KMS-11 (cell line): ENCODE data around the gene ELAVL1.

Source experiments
- H2AFZ ChIP-seq: fragments of 200-600 bp; sonication (generic); 2 replicates; pipeline ENCODE4 v1.6.1; 2016; ENCODE audit warnings: antibody characterized with exemption, mixed run types, low read depth
- H3K27ac ChIP-seq: fragments of 200-600 bp; sonication (generic); 2 replicates; pipeline ENCODE4 v1.6.1; 2016; ENCODE audit warnings: mild to moderate bottlenecking, mixed run types
- H3K27me3 ChIP-seq: fragments of 200-600 bp; sonication (generic); 2 replicates; pipeline ENCODE4 v1.6.1; 2017; ENCODE audit warnings: mild to moderate bottlenecking, low read depth, mixed run types, moderate library complexity; ENCODE audit not compliant: insufficient read depth
- H3K36me3 ChIP-seq: fragments of 200-600 bp; sonication (generic); 2 replicates; pipeline ENCODE4 v1.6.1; 2017; ENCODE audit warnings: mild to moderate bottlenecking, mixed run types; ENCODE audit not compliant: insufficient read depth
- H3K4me1 ChIP-seq: fragments of 200-600 bp; sonication (generic); 2 replicates; pipeline ENCODE4 v1.6.1; 2016; ENCODE audit warnings: mild to moderate bottlenecking, low read depth, mixed run types; ENCODE audit not compliant: poor library complexity, severe bottlenecking
- H3K4me2 ChIP-seq: fragments of 200-600 bp; sonication (generic); 2 replicates; pipeline ENCODE4 v1.7.0; 2016; ENCODE audit warnings: mild to moderate bottlenecking, mixed run types
- H3K4me3 ChIP-seq: fragments of 200-600 bp; sonication (generic); IDR thresholded peaks from 2 replicates; pipeline ENCODE4 v1.6.1; 2017; ENCODE audit warnings: low read depth, low read length, mixed read lengths; ENCODE audit not compliant: insufficient read depth
- H3K79me2 ChIP-seq: fragments of 200-600 bp; sonication (generic); 2 replicates; pipeline ENCODE4 v1.6.1; 2016; ENCODE audit warnings: low read depth, mixed run types; ENCODE audit not compliant: insufficient read depth
- H3K9ac ChIP-seq: fragments of 200-600 bp; sonication (generic); 2 replicates; pipeline ENCODE4 v1.6.1; 2016; ENCODE audit warnings: mild to moderate bottlenecking, mixed run types
- H4K20me1 ChIP-seq: fragments of 200-600 bp; sonication (generic); 2 replicates; pipeline ENCODE4 v1.6.1; 2016; ENCODE audit warnings: mild to moderate bottlenecking, mixed run types; ENCODE audit not compliant: insufficient read depth
- TF ChIP-seq, protein P1 (sequence below): fragments of 200-600 bp; sonication (generic); conservative IDR thresholded peaks from 2 replicates; pipeline ENCODE4 v1.6.1; 2017; ENCODE audit warnings: low read depth, mild to moderate bottlenecking, antibody characterized with exemption, low read length, moderate library complexity, mixed read lengths

Gene ELAVL1

DNA sequence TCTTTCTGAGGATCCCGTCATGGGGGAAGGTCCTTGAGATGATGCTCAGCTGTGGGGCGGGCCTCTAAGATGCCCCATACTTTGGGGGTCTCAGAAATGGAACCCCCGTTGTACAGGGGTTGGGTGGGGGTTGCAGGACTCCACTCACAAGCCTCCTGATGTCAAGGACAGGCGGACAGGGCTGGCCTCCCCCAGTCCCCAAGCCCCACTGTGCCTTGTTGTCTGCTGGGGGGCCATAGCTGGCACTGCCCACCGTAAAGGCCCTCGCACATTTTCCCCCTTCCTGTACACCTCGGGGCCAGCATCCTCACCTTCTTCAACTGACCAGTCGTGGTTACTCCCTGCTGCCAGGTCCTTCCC is 82.6 kb downstream of the ELAVL1 start:
- Histone ChIP-seq H3K9ac (no peak overlapping the region), H3K27me3 (peaks cover 8% of the 10 kb centered on the region; the same call in 1 of the 2 replicates), H4K20me1 (no peaks in the 10 kb centered on the region), H3K27ac (no peak overlapping the region), H3K36me3 (no peaks in the 10 kb centered on the region), H3K4me1 (peaks cover 14% of the 10 kb centered on the region), H3K79me2 (no peaks in the 10 kb centered on the region), H3K4me3 (no peak overlapping the region), H2AFZ (no peak overlapping the region), H3K4me2 (no peak overlapping the region)
- TF ChIP-seq, protein P1, sequence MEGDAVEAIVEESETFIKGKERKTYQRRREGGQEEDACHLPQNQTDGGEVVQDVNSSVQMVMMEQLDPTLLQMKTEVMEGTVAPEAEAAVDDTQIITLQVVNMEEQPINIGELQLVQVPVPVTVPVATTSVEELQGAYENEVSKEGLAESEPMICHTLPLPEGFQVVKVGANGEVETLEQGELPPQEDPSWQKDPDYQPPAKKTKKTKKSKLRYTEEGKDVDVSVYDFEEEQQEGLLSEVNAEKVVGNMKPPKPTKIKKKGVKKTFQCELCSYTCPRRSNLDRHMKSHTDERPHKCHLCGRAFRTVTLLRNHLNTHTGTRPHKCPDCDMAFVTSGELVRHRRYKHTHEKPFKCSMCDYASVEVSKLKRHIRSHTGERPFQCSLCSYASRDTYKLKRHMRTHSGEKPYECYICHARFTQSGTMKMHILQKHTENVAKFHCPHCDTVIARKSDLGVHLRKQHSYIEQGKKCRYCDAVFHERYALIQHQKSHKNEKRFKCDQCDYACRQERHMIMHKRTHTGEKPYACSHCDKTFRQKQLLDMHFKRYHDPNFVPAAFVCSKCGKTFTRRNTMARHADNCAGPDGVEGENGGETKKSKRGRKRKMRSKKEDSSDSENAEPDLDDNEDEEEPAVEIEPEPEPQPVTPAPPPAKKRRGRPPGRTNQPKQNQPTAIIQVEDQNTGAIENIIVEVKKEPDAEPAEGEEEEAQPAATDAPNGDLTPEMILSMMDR: no peak

DNA sequence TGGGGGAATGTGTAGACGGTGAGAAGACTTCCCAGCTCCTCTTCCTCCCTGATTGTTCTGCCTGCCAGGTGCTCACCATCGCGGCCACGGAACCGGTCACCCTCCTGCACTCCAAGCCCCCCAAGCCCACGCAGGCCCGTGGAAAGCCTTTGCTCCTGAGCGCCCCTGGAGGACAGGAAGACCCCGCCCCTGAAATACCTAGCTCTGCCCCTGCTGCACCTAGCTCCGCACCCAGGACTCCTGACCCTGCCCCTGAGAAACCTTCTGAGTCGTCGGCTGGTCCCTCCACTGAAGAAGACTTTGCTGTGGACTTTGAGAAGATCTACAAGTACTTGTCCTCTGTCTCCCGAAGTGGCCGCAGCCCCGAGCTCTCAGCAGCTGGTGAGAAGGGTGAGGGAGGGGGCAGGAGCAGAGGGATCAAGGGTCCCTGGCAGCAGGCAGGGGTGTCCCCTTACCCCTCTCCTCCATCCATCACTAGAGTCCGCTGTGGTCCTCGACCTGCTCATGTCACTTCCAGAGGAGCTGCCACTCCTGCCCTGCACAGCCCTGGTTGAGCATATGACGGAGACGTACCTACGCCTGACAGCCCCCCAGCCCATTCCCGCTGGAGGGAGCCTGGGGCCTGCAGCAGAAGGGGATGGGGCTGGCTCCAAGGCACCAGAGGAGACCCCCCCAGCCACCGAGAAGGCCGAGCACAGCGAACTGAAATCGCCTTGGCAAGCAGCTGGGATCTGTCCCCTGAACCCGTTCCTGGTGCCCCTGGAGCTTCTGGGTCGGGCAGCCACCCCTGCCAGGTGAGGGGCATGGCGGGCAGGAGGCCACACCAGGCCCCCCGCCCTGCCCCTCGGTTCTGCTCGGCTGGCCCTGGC is 83.2 kb downstream of the ELAVL1 start:
- Histone ChIP-seq H3K4me1 (peaks cover 14% of the 10 kb centered on the region), H3K27me3 (peaks cover 13% of the 10 kb centered on the region; the same call in 1 of the 2 replicates), H3K36me3 (no peaks in the 10 kb centered on the region), H2AFZ (no peak overlapping the region), H3K4me3 (no peak overlapping the region), H3K79me2 (no peaks in the 10 kb centered on the region), H3K4me2 (no peak overlapping the region), H3K9ac (no peak overlapping the region), H4K20me1 (no peaks in the 10 kb centered on the region), H3K27ac (no peak overlapping the region)
- TF ChIP-seq, protein P1: no peak

DNA sequence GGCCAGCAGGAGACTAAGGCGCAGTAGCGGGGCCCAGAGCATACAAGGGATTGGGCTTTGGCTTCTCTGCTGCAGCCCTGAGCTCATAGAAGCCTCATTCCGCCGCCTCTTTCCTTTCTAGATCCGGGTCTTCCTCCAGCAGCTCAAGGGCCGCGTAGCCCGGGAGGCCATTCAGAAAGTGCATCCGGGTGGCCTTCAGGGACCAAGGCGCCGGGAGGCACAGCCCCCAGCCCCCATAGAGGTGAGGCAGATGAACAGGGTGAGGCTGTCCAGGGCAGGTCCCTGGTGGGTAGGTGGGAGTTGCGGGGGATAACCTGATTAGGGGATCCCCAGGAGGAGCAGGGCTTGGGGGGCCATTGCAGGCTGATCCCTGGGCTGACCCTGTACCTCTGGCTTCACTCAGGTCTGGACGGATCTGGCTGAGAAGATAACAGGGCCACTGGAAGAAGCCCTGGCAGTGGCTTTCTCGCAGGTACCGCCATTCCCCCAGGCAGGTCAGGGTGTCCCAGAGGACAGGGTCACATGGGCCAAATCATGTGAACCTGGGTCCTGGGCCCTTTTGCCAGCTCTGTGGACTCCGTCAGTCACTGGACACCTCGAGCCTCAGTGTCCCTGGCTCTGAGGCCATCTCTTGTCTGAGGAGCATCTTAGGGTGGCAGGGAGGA is 84.0 kb downstream of the ELAVL1 start:
- H3K79me2 ChIP-seq: no peaks in the 10 kb centered on the region
- TF ChIP-seq, protein P1: no peak
- H3K27ac ChIP-seq: no peak overlapping the region
- peaks cover 14% of the 10 kb centered on the region for H3K4me1 ChIP-seq
- H3K4me2 ChIP-seq: peak overlapping the region; percentile 60
- no peaks in the 10 kb centered on the region for H4K20me1 ChIP-seq
- no peaks in the 10 kb centered on the region for H3K36me3 ChIP-seq
- no peak overlapping the region for H3K9ac ChIP-seq
- H2AFZ ChIP-seq: 0 out of 2 replicates have a peak overlapping the region, but pooled peaks have one; percentile 34
- H3K4me3 ChIP-seq: no peak overlapping the region
- peaks cover 18% of the 10 kb centered on the region for H3K27me3 ChIP-seq

DNA sequence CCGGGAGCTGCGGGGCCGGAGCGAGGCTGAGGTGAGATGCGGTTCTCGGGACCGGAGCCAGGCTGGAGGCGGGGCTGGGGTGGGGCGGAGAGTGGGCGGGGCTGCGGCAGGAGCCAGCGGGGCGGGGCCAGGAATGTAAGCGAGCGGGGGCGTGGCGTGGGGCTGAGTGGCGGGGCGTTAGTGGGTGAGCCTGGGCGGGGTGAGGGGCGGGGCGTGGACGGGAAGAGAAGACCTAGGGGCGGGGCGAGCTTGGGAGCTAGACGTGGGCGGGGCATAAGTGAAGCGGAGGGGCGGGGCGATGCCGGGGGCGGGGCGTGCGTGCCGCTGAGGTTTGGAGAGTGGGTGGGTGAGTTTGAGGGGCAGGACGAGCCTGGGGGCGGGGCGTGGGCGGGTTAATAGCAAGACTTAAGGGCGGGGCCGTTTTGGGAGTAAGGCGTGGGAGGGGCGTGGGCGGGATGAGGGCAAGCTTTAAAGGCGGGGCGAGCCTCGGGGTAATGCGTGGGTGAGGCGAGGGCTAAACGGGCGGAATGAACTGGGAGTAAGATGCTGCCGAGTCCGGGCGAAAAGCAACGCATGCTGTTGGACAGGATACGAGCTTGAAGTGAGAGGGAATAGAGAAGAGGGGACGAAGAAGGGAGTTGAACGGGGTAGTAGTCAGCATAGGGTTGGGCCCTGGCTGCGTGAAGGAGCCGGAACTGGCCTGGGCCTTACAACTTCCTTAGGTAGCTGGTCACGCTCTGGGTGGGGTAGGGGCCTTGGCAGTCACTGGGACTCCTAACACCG is 84.7 kb downstream of the ELAVL1 start:
- Histone ChIP-seq H2AFZ (peak overlapping the region; percentile 92), H3K36me3 (no peaks in the 10 kb centered on the region), H3K4me3 (no peak overlapping the region), H3K27me3 (peaks cover 23% of the 10 kb centered on the region), H3K4me2 (peak overlapping the region; percentile 60), H3K27ac (0 out of 2 replicates have a peak overlapping the region, but pooled peaks have one; percentile 35), H3K4me1 (peaks cover 14% of the 10 kb centered on the region), H3K9ac (no peak overlapping the region), H3K79me2 (no peaks in the 10 kb centered on the region), H4K20me1 (no peaks in the 10 kb centered on the region)
- TF ChIP-seq, protein P1: no peak
